ENCODE measurements around the gene SLC12A9.

The SLC12A9 gene

GRCh38 chr7:100894860-100895700 is 42.6 kb downstream of the SLC12A9 start:
- Histone ChIP-seq H3K9me2 (replicated peaks; ENCODE audit: insufficient read depth, low read length) (no peaks in the 10 kb centered on the region), H3K4me3 (ENCODE audit: low read length) (0 out of 2 replicates have a peak overlapping the region, but pooled peaks have one; percentile 17), H3K9me3 (replicated peaks; ENCODE audit: insufficient read depth, low read length) (no peaks in the 10 kb centered on the region), H3K79me2 (ENCODE audit: low read length) (no peaks in the 10 kb centered on the region), H3K4me1 (ENCODE audit: low read length) (0 out of 2 replicates have a peak, but pooled peaks cover 4% of the 10 kb centered on the region), H2AFZ (ENCODE audit: low read length) (peak overlapping the region; percentile 35; the same call in 1 of the 2 replicates), H4K20me1 (ENCODE audit: insufficient read depth, low read length) (no peaks in the 10 kb centered on the region), H3K27ac (ENCODE audit: low read length) (no peak overlapping the region), H3K36me3 (replicated peaks; ENCODE audit: insufficient read depth, low read length) (no peaks in the 10 kb centered on the region), H3K4me2 (ENCODE audit: low read depth, low read length) (peak overlapping the region; percentile 63), H3K27me3 (replicated peaks; ENCODE audit: insufficient read depth, low read length) (peaks cover 78% of the 10 kb centered on the region), H3F3A (ENCODE audit: insufficient read depth, low read length) (no peaks in the 10 kb centered on the region), H3K9ac (ENCODE audit: low read length) (no peak overlapping the region)
- TF ChIP-seq CTCF (IDR thresholded peaks at IDR 0.05; ENCODE audit: low read length) (peak; percentile 69), EZH2 (optimal IDR thresholded peaks at IDR 0.05; ENCODE audit: low read depth, low read length) (peak; percentile 95), EZH2phosphoT487 (IDR thresholded peaks at IDR 0.05; ENCODE audit: low read length) (no peak)
- DNase-seq = no peak

- H3K4me3 ChIP-seq (ENCODE audit: low read length) = peak within 1 kb of the TSS; percentile 22; the same call in 1 of the 2 replicates
- no peak for DNase-seq
- peaks cover 72% of the 10 kb centered on the region for H3K27me3 ChIP-seq (replicated peaks; ENCODE audit: insufficient read depth, low read length)
- no peaks in the 10 kb centered on the region for H3K9me3 ChIP-seq (replicated peaks; ENCODE audit: insufficient read depth, low read length)
- H3K36me3 ChIP-seq (replicated peaks; ENCODE audit: insufficient read depth, low read length) = no peaks in the 10 kb centered on the region
- peak within 1 kb of the TSS; percentile 35; the same call in 1 of the 2 replicates for H2AFZ ChIP-seq (ENCODE audit: low read length)
- no peak within 1 kb of the TSS for H3K27ac ChIP-seq (ENCODE audit: low read length)
- no peaks in the 10 kb centered on the region for H3K79me2 ChIP-seq (ENCODE audit: low read length)
- H3K4me2 ChIP-seq (ENCODE audit: low read depth, low read length) = peak within 1 kb of the TSS; percentile 68
- no peaks in the 10 kb centered on the region for H3K9me2 ChIP-seq (replicated peaks; ENCODE audit: insufficient read depth, low read length)
- H3K9ac ChIP-seq (ENCODE audit: low read length) = no peak within 1 kb of the TSS
- no peak for TF ChIP-seq EZH2 (optimal IDR thresholded peaks at IDR 0.05; ENCODE audit: low read depth, low read length)
- TF ChIP-seq CTCF (IDR thresholded peaks at IDR 0.05; ENCODE audit: low read length) = no peak
- no peak for TF ChIP-seq EZH2phosphoT487 (IDR thresholded peaks at IDR 0.05; ENCODE audit: low read length)
- no peaks in the 10 kb centered on the region for H3F3A ChIP-seq (ENCODE audit: insufficient read depth, low read length)
- H3K4me1 ChIP-seq (ENCODE audit: low read length) = no peaks in the 10 kb centered on the region
- H4K20me1 ChIP-seq (ENCODE audit: insufficient read depth, low read length) = no peaks in the 10 kb centered on the region
Measured at GRCh38 chr7:100895701-100895955, 43.1 kb downstream of the SLC12A9 start, which contains the start of gene ACHE. TSS of gene ACHE (minus strand) at chr7:100895888. CDS start at chr7:100894232, 1,656 bp downstream.

- Histone ChIP-seq H3K4me2 (ENCODE audit: low read depth, low read length) (peak overlapping the region; percentile 68; the same call in 1 of the 2 replicates), H3K4me3 (ENCODE audit: low read length) (peak overlapping the region; percentile 22; the same call in 1 of the 2 replicates)
- no peak for DNase-seq
Measured at GRCh38 chr7:100895956-100896731, 43.6 kb downstream of the SLC12A9 start.

More at GRCh38 chr7:100895956-100896731, 43.6 kb downstream of the SLC12A9 start:
- Histone ChIP-seq H3K79me2 (ENCODE audit: low read length) (no peaks in the 10 kb centered on the region), H3K4me1 (ENCODE audit: low read length) (no peaks in the 10 kb centered on the region), H3F3A (ENCODE audit: insufficient read depth, low read length) (no peaks in the 10 kb centered on the region), H3K27me3 (replicated peaks; ENCODE audit: insufficient read depth, low read length) (peaks cover 71% of the 10 kb centered on the region), H3K9me2 (replicated peaks; ENCODE audit: insufficient read depth, low read length) (no peaks in the 10 kb centered on the region), H3K27ac (ENCODE audit: low read length) (no peak overlapping the region), H4K20me1 (ENCODE audit: insufficient read depth, low read length) (no peaks in the 10 kb centered on the region), H3K36me3 (replicated peaks; ENCODE audit: insufficient read depth, low read length) (no peaks in the 10 kb centered on the region), H3K9me3 (replicated peaks; ENCODE audit: insufficient read depth, low read length) (no peaks in the 10 kb centered on the region), H2AFZ (ENCODE audit: low read length) (no peak overlapping the region), H3K9ac (ENCODE audit: low read length) (no peak overlapping the region)
- TF ChIP-seq CTCF (IDR thresholded peaks at IDR 0.05; ENCODE audit: low read length) (no peak), EZH2 (optimal IDR thresholded peaks at IDR 0.05; ENCODE audit: low read depth, low read length) (peak; percentile 93), EZH2phosphoT487 (IDR thresholded peaks at IDR 0.05; ENCODE audit: low read length) (0 out of 2 replicates have a peak, but pooled peaks have one; percentile 25)

All from MM.1S (cell line).